ENCODE data around the gene ADAM15.

The ADAM15 gene

DNA sequence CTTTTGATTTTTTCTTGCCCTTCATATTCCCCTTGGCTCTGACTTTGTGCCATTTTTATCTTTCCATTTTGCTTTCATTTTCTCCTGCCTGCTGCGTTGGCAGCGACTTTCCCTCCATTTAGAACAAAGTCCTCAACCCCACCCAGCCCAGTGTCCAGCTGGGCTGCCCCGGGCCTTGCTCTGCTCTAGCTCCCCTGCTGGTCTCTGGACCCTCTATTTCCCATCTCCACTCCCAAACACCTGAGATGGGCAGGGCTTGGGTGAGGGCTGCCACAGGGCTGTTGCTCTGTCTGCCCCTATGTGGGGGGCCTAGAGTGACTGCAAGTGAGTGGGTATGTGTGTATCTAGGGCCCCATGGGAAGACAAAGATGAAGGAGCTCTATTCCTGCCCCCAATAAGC, 7.3 kb upstream of the ADAM15 start:
- H3K4me3 ChIP-seq (ENCODE audit: low read length), result no peak overlapping the region
- no peaks in the 10 kb centered on the region for H3K79me2 ChIP-seq (ENCODE audit: control insufficient read depth, low read length)

GRCh38 chr1:155044365-155044764, 6.8 kb upstream of the ADAM15 start:
- Histone ChIP-seq H3K79me2 (ENCODE audit: control insufficient read depth, low read length) (no peaks in the 10 kb centered on the region), H3K4me3 (ENCODE audit: low read length) (no peak overlapping the region), H3K9me2 (replicated peaks; ENCODE audit: control insufficient read depth, low read length) (no peaks in the 10 kb centered on the region), H3K27ac (ENCODE audit: low read depth, low read length) (no peak overlapping the region), H3K9me3 (ENCODE audit: control insufficient read depth, insufficient read depth, low read length) (no peaks in the 10 kb centered on the region), H3K4me2 (ENCODE audit: low read length) (no peak overlapping the region), H3K4me1 (ENCODE audit: control insufficient read depth, low read length) (peaks cover 3% of the 10 kb centered on the region), H3F3A (ENCODE audit: control insufficient read depth, insufficient read depth) (no peaks in the 10 kb centered on the region), H4K20me1 (ENCODE audit: control insufficient read depth, insufficient read depth, low read depth, low read length) (no peaks in the 10 kb centered on the region), H3K36me3 (ENCODE audit: control insufficient read depth, low read length) (no peaks in the 10 kb centered on the region), H3K27me3 (ENCODE audit: control insufficient read depth, low read length) (peaks cover 17% of the 10 kb centered on the region)
- no peak for TF ChIP-seq EZH2phosphoT487 (IDR thresholded peaks at IDR 0.05; ENCODE audit: borderline replicate concordance, low read length)
- no peak for TF ChIP-seq CTCF (IDR thresholded peaks at IDR 0.05; ENCODE audit: low read depth, low read length, poor library complexity, severe bottlenecking)

More for the DNA sequence above, 7.3 kb upstream of the ADAM15 start:
- H3F3A ChIP-seq (ENCODE audit: control insufficient read depth, insufficient read depth), result no peaks in the 10 kb centered on the region
- peaks cover 20% of the 10 kb centered on the region for H3K27me3 ChIP-seq (ENCODE audit: control insufficient read depth, low read length)
- TF ChIP-seq CTCF (IDR thresholded peaks at IDR 0.05; ENCODE audit: low read depth, low read length, poor library complexity, severe bottlenecking) (no peak), EZH2phosphoT487 (IDR thresholded peaks at IDR 0.05; ENCODE audit: borderline replicate concordance, low read length) (no peak)
- no peaks in the 10 kb centered on the region for H3K9me2 ChIP-seq (replicated peaks; ENCODE audit: control insufficient read depth, low read length)
- no peaks in the 10 kb centered on the region for H4K20me1 ChIP-seq (ENCODE audit: control insufficient read depth, insufficient read depth, low read depth, low read length)
- peaks cover 3% of the 10 kb centered on the region for H3K4me1 ChIP-seq (ENCODE audit: control insufficient read depth, low read length)
- H3K4me2 ChIP-seq (ENCODE audit: low read length), result no peak overlapping the region
- H3K36me3 ChIP-seq (ENCODE audit: control insufficient read depth, low read length), result no peaks in the 10 kb centered on the region
- no peaks in the 10 kb centered on the region for H3K9me3 ChIP-seq (ENCODE audit: control insufficient read depth, insufficient read depth, low read length)
- H3K27ac ChIP-seq (ENCODE audit: low read depth, low read length), result no peak overlapping the region

- H3K4me1 ChIP-seq (ENCODE audit: control insufficient read depth, low read length), result peaks cover 6% of the 10 kb centered on the region
- H3K9me3 ChIP-seq (ENCODE audit: control insufficient read depth, insufficient read depth, low read length), result no peaks in the 10 kb centered on the region
- H3K27ac ChIP-seq (ENCODE audit: low read depth, low read length), result no peak overlapping the region
- no peaks in the 10 kb centered on the region for H3K9me2 ChIP-seq (replicated peaks; ENCODE audit: control insufficient read depth, low read length)
- no peak overlapping the region for H3K4me3 ChIP-seq (ENCODE audit: low read length)
- no peaks in the 10 kb centered on the region for H3K79me2 ChIP-seq (ENCODE audit: control insufficient read depth, low read length)
- no peak overlapping the region for H3K4me2 ChIP-seq (ENCODE audit: low read length)
- no peak for TF ChIP-seq EZH2phosphoT487 (IDR thresholded peaks at IDR 0.05; ENCODE audit: borderline replicate concordance, low read length)
- TF ChIP-seq CTCF (IDR thresholded peaks at IDR 0.05; ENCODE audit: low read depth, low read length, poor library complexity, severe bottlenecking), result peak; percentile 84
- H3F3A ChIP-seq (ENCODE audit: control insufficient read depth, insufficient read depth), result 0 out of 2 replicates have a peak, but pooled peaks cover 3% of the 10 kb centered on the region
- H3K27me3 ChIP-seq (ENCODE audit: control insufficient read depth, low read length), result peaks cover 17% of the 10 kb centered on the region
- no peaks in the 10 kb centered on the region for H4K20me1 ChIP-seq (ENCODE audit: control insufficient read depth, insufficient read depth, low read depth, low read length)
- no peaks in the 10 kb centered on the region for H3K36me3 ChIP-seq (ENCODE audit: control insufficient read depth, low read length)
Measured at GRCh38 chr1:155044812-155045657, 6.1 kb upstream of the ADAM15 start.

All from DOHH2 (cell line).